Activated naive CD8-positive, alpha-beta T cell treated with anti-CD3 and anti-CD28 coated beads for 36 hours (primary cell): Measurements from ENCODE around the gene C5orf58. TPM values are rescaled to one million over a fixed set of nuclear protein-coding genes. Genes with fewer than 3 reads are reported as not detected.
A peak's percentile ranks its signal among the peaks of the same experiment; 100 is the strongest.

ENCODE experiments used
- DNase-seq: peaks from one replicate; pipeline ENCODE4 v3.0.0; 2021
- H3K27ac Mint-ChIP-seq: one replicate; pipeline ENCODE4 v1.8.0; 2022; ENCODE audit warnings: mild to moderate bottlenecking, moderate library complexity, mixed read lengths
- H3K27me3 Mint-ChIP-seq: one replicate; pipeline ENCODE4 v1.8.0; 2022; ENCODE audit warnings: mild to moderate bottlenecking, mixed read lengths
- H3K36me3 Mint-ChIP-seq: one replicate; pipeline ENCODE4 v1.8.0; 2021; ENCODE audit warnings: mild to moderate bottlenecking, mixed read lengths
- H3K4me1 Mint-ChIP-seq: one replicate; pipeline ENCODE4 v1.8.0; 2021; ENCODE audit warnings: mixed read lengths
- H3K4me3 Mint-ChIP-seq: one replicate; pipeline ENCODE4 v1.8.0; 2022; ENCODE audit warnings: mild to moderate bottlenecking, moderate library complexity, mixed read lengths
- H3K9me3 Mint-ChIP-seq: one replicate; pipeline ENCODE4 v1.8.0; 2022; ENCODE audit warnings: mixed read lengths
- total RNA-seq, 2 experiments: library from RNA; stranded (reverse); gene quantifications; one replicate each; pipeline ENCODE4 v1.2.3, GENCODE V29; 2021

C5orf58 gene
- total RNA-seq, 2 experiments from 2014 or later = not detected

DNA sequence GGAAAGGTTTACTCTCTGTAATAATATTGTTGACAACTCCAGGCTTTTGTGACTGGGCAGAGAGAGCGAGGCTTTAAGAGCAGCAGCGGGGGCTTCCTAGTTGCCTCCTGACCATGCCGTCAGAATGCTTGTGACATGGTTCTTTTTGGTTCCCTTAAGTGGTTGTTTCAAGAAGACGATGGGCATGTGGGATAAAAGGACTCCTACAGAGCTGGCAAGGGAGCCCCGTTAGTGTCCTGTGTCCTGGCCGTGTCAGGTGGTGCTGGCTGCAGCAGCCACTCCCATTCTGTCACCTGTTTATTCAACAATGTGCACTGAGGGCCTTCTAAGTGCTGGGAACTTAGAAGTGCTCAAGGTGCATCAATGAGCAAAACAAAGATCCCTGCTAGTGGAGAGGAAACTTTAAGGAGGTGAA lies 45.1 kb downstream of the C5orf58 start:
- H3K27ac Mint-ChIP-seq = peak overlapping the region; percentile 96
- H3K9me3 Mint-ChIP-seq = no peaks in the 10 kb centered on the region
- H3K4me3 Mint-ChIP-seq = peak overlapping the region; percentile 77
- no peak for DNase-seq
- H3K36me3 Mint-ChIP-seq = peaks cover 75% of the 10 kb centered on the region
- H3K27me3 Mint-ChIP-seq = no peaks in the 10 kb centered on the region
- H3K4me1 Mint-ChIP-seq = peaks cover 88% of the 10 kb centered on the region

- DNase-seq = peak; percentile 91
- H3K4me1 Mint-ChIP-seq = peaks cover 92% of the 10 kb centered on the region
- H3K27ac Mint-ChIP-seq = peak overlapping the region; percentile 99
- peak overlapping the region; percentile 66 for H3K4me3 Mint-ChIP-seq
- H3K36me3 Mint-ChIP-seq = peaks cover 78% of the 10 kb centered on the region
- no peaks in the 10 kb centered on the region for H3K27me3 Mint-ChIP-seq
- no peaks in the 10 kb centered on the region for H3K9me3 Mint-ChIP-seq
These were observed 46.0 kb downstream of the C5orf58 start for GRCh38 chr5:170278611-170279458.

DNA sequence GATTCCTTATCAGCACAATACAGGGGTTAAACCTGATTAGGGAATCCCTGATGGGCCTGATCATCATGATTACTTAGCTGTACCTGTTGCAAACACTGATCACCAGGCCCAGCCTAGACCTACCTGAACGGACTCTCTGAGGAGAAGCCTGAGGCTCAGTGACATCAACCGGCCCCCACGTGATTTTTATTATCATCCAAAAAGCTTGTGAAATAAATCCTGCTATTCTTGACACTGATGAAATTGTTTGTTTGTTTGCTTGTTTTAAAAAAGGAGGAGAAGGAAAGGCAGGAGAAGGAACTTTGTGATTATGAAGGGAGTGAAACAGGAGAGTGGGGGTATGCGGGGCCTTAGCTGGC lies 46.7 kb downstream of the C5orf58 start:
- peak overlapping the region; percentile 99 for H3K27ac Mint-ChIP-seq
- no peaks in the 10 kb centered on the region for H3K27me3 Mint-ChIP-seq
- no peaks in the 10 kb centered on the region for H3K9me3 Mint-ChIP-seq
- DNase-seq = no peak
- peaks cover 92% of the 10 kb centered on the region for H3K4me1 Mint-ChIP-seq
- peaks cover 78% of the 10 kb centered on the region for H3K36me3 Mint-ChIP-seq
- peak overlapping the region; percentile 48 for H3K4me3 Mint-ChIP-seq

- H3K4me1 Mint-ChIP-seq = peaks cover 92% of the 10 kb centered on the region
- no peaks in the 10 kb centered on the region for H3K27me3 Mint-ChIP-seq
- H3K4me3 Mint-ChIP-seq = peak overlapping the region; percentile 61
- H3K36me3 Mint-ChIP-seq = peaks cover 79% of the 10 kb centered on the region
- no peaks in the 10 kb centered on the region for H3K9me3 Mint-ChIP-seq
- H3K27ac Mint-ChIP-seq = peak overlapping the region; percentile 99
- no peak for DNase-seq
These were observed 47.3 kb downstream of the C5orf58 start for GRCh38 chr5:170280011-170280493.

GRCh38 chr5:170283296-170283695 lies 50.5 kb downstream of the C5orf58 start:
- Mint-ChIP-seq H3K36me3 (peaks cover 82% of the 10 kb centered on the region), H3K27me3 (no peaks in the 10 kb centered on the region), H3K4me1 (peaks cover 92% of the 10 kb centered on the region), H3K27ac (peak overlapping the region; percentile 99), H3K4me3 (peak overlapping the region; percentile 54), H3K9me3 (peaks cover 4% of the 10 kb centered on the region)
- no peak for DNase-seq

- H3K9me3 Mint-ChIP-seq = peaks cover 4% of the 10 kb centered on the region
- peaks cover 91% of the 10 kb centered on the region for H3K36me3 Mint-ChIP-seq
- DNase-seq = no peak
- no peaks in the 10 kb centered on the region for H3K27me3 Mint-ChIP-seq
- peak overlapping the region; percentile 54 for H3K4me3 Mint-ChIP-seq
- H3K4me1 Mint-ChIP-seq = peaks cover 95% of the 10 kb centered on the region
- H3K27ac Mint-ChIP-seq = peak overlapping the region; percentile 99
These were observed 51.4 kb downstream of the C5orf58 start for GRCh38 chr5:170284231-170284630.

GRCh38 chr5:170285181-170285580 lies 52.4 kb downstream of the C5orf58 start:
- Mint-ChIP-seq H3K27ac (peak overlapping the region; percentile 99), H3K27me3 (no peaks in the 10 kb centered on the region), H3K4me1 (peaks cover 95% of the 10 kb centered on the region), H3K36me3 (peaks cover 92% of the 10 kb centered on the region), H3K4me3 (peak overlapping the region; percentile 54), H3K9me3 (peaks cover 9% of the 10 kb centered on the region)
- no peak for DNase-seq

- peak overlapping the region; percentile 32 for H3K4me3 Mint-ChIP-seq
- H3K27me3 Mint-ChIP-seq = no peaks in the 10 kb centered on the region
- H3K4me1 Mint-ChIP-seq = peaks cover 97% of the 10 kb centered on the region
- H3K36me3 Mint-ChIP-seq = peaks cover 97% of the 10 kb centered on the region
- no peak for DNase-seq
- peak overlapping the region; percentile 99 for H3K27ac Mint-ChIP-seq
- peaks cover 14% of the 10 kb centered on the region for H3K9me3 Mint-ChIP-seq
These were observed 53.7 kb downstream of the C5orf58 start for GRCh38 chr5:170286386-170286925.

- peak overlapping the region; percentile 88 for H3K27ac Mint-ChIP-seq
- H3K36me3 Mint-ChIP-seq = peaks cover 98% of the 10 kb centered on the region
- H3K9me3 Mint-ChIP-seq = peaks cover 14% of the 10 kb centered on the region
- DNase-seq = no peak
- H3K27me3 Mint-ChIP-seq = no peaks in the 10 kb centered on the region
- H3K4me3 Mint-ChIP-seq = peak overlapping the region; percentile 52
- H3K4me1 Mint-ChIP-seq = peaks cover 97% of the 10 kb centered on the region
These were observed 54.7 kb downstream of the C5orf58 start for GRCh38 chr5:170287532-170287931.

GRCh38 chr5:170288151-170288550 lies 55.4 kb downstream of the C5orf58 start:
- peaks cover 97% of the 10 kb centered on the region for H3K4me1 Mint-ChIP-seq
- peak overlapping the region; percentile 99 for H3K27ac Mint-ChIP-seq
- peaks cover 14% of the 10 kb centered on the region for H3K9me3 Mint-ChIP-seq
- no peak for DNase-seq
- peaks cover 98% of the 10 kb centered on the region for H3K36me3 Mint-ChIP-seq
- no peak overlapping the region for H3K4me3 Mint-ChIP-seq
- H3K27me3 Mint-ChIP-seq = no peaks in the 10 kb centered on the region

DNA sequence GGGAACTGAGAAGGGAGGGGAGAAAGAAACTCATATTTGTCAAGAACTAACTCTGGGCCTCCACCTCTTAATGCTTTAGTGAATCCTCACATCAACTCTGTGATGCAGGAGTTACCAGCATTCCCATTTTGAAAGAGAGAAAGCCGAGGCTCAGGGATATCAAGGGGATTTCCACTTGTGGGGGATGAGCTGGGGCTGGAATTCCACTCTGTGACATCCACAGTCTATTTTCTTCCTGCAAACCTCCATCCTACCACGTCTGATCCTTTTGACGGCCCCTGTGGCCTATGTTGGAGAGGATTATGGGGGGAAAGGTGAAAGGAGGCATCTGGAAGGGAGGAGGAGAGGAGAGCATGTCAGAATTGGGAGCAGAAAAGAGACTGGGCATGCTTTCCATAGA lies 55.8 kb downstream of the C5orf58 start:
- Mint-ChIP-seq H3K4me1 (peaks cover 96% of the 10 kb centered on the region), H3K27ac (peak overlapping the region; percentile 99), H3K9me3 (peaks cover 14% of the 10 kb centered on the region), H3K36me3 (peaks cover 98% of the 10 kb centered on the region), H3K4me3 (peak overlapping the region; percentile 30), H3K27me3 (no peaks in the 10 kb centered on the region)
- no peak for DNase-seq

- H3K4me1 Mint-ChIP-seq = peaks cover 95% of the 10 kb centered on the region
- no peak for DNase-seq
- peak overlapping the region; percentile 99 for H3K27ac Mint-ChIP-seq
- no peaks in the 10 kb centered on the region for H3K27me3 Mint-ChIP-seq
- peaks cover 97% of the 10 kb centered on the region for H3K36me3 Mint-ChIP-seq
- peak overlapping the region; percentile 75 for H3K4me3 Mint-ChIP-seq
- peaks cover 14% of the 10 kb centered on the region for H3K9me3 Mint-ChIP-seq
These were observed 56.3 kb downstream of the C5orf58 start for GRCh38 chr5:170289121-170289520.

- peak overlapping the region; percentile 75 for H3K4me3 Mint-ChIP-seq
- H3K27me3 Mint-ChIP-seq = no peaks in the 10 kb centered on the region
- H3K4me1 Mint-ChIP-seq = peaks cover 94% of the 10 kb centered on the region
- H3K9me3 Mint-ChIP-seq = peaks cover 14% of the 10 kb centered on the region
- peak overlapping the region; percentile 99 for H3K27ac Mint-ChIP-seq
- DNase-seq = no peak
- peaks cover 97% of the 10 kb centered on the region for H3K36me3 Mint-ChIP-seq
These were observed 57.0 kb downstream of the C5orf58 start for GRCh38 chr5:170289764-170290163.

- peaks cover 14% of the 10 kb centered on the region for H3K9me3 Mint-ChIP-seq
- peak overlapping the region; percentile 99 for H3K4me3 Mint-ChIP-seq
- H3K27ac Mint-ChIP-seq = peak overlapping the region; percentile 99
- peaks cover 88% of the 10 kb centered on the region for H3K4me1 Mint-ChIP-seq
- peaks cover 97% of the 10 kb centered on the region for H3K36me3 Mint-ChIP-seq
- no peak for DNase-seq
- no peaks in the 10 kb centered on the region for H3K27me3 Mint-ChIP-seq
These were observed 57.7 kb downstream of the C5orf58 start for GRCh38 chr5:170290498-170290897.

DNA sequence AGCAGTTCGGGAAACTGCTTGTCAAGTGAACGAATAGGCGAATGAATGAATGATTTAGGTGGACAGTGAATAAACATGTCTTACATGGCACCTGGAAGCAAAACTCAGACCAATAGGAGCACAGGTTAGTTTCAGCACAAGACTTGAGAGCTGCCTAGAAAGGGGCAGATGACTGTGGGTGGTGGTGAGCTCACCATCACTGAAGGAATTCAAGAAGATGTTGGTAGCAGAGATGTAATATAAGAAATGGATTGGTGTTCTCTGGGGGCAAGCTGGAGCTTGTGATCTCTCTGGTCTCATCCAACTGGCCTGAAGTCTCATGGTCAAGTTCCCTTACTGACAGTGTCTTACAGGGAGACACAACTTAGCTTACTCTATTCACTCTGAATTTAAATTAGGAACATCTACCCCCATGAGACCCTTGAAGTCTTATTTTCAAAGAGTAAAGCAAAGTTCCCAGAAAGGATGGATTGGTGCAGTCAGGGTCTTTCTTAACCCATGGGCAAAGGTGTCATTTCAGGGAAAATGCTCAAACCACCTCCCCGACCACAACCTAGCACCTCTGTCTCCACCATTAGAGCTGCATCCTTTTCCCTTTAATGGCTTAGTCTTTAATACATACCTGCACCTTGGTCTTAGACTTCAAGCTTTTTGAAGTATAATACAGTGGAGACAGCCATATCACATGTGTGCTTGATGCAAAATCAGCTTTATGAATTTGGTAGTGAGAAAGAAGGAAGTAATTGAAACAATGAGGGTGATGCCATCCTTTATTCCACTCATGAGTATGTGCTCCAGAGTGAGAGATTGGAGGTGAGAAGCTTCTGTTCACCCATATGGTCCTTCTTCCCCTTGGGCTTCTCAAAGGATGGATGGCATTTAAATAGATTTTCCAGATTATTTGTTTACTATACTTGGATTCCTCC lies 59.7 kb downstream of the C5orf58 start:
- Mint-ChIP-seq H3K27me3 (no peaks in the 10 kb centered on the region), H3K36me3 (peaks cover 96% of the 10 kb centered on the region), H3K27ac (peak overlapping the region; percentile 99), H3K4me3 (peak overlapping the region; percentile 99), H3K4me1 (peaks cover 69% of the 10 kb centered on the region), H3K9me3 (peaks cover 11% of the 10 kb centered on the region)
- DNase-seq = no peak
